OCI-LY1 (cell line): ENCODE results near the gene CNTN6.

Experiments
- H2AFZ ChIP-seq: fragments of 200-600 bp; sonication (generic), shearing (Covaris generic); 2 replicates; pipeline ENCODE4 v1.6.0; 2014; ENCODE audit warnings: antibody characterized with exemption, mild to moderate bottlenecking, low read length
- H3F3A ChIP-seq: fragments of 200-600 bp; sonication (generic), shearing (Covaris generic); 2 replicates; pipeline ENCODE4 v1.6.0; 2014; ENCODE audit warnings: mild to moderate bottlenecking, antibody characterized with exemption, low read length, moderate library complexity; ENCODE audit not compliant: insufficient read depth
- H3K27ac ChIP-seq: fragments of 200-600 bp; sonication (generic); 2 replicates; pipeline ENCODE4 v1.5.1; 2014; ENCODE audit warnings: low read length, mixed run types, mild to moderate bottlenecking, low read depth; ENCODE audit not compliant: poor library complexity, severe bottlenecking
- H3K27me3 ChIP-seq: fragments of 200-600 bp; sonication (generic); 2 replicates; pipeline ENCODE4 v1.6.0; 2014; ENCODE audit warnings: antibody characterized with exemption, mild to moderate bottlenecking, low read length, moderate library complexity; ENCODE audit not compliant: insufficient read depth
- H3K36me3 ChIP-seq: fragments of 200-600 bp; sonication (generic); 2 replicates; pipeline ENCODE4 v1.6.1; 2014; ENCODE audit warnings: mild to moderate bottlenecking, antibody characterized with exemption, low read length, moderate library complexity, mixed read lengths; ENCODE audit not compliant: insufficient read depth
- H3K4me1 ChIP-seq: fragments of 200-600 bp; sonication (generic); 2 replicates; pipeline ENCODE4 v1.5.1; 2014; ENCODE audit warnings: mild to moderate bottlenecking, low read length, moderate library complexity; ENCODE audit not compliant: insufficient read depth, severe bottlenecking
- H3K4me2 ChIP-seq: fragments of 200-600 bp; sonication (generic), shearing (Covaris generic); 2 replicates; pipeline ENCODE4 v1.6.1; 2014; ENCODE audit warnings: low read length
- H3K4me3 ChIP-seq: fragments of 200-600 bp; sonication (generic); 2 replicates; pipeline ENCODE4 v1.5.1; 2014; ENCODE audit warnings: low read length, low read depth, mild to moderate bottlenecking, mixed read lengths; ENCODE audit not compliant: poor library complexity, severe bottlenecking
- H3K79me2 ChIP-seq: fragments of 200-600 bp; shearing (Covaris generic); 2 replicates; pipeline ENCODE4 v1.6.1; 2016; ENCODE audit warnings: mixed run types, low read length, mixed read lengths; ENCODE audit not compliant: insufficient read depth
- H3K9ac ChIP-seq: fragments of 200-600 bp; sonication (generic), shearing (Covaris generic); 2 replicates; pipeline ENCODE4 v1.6.1; 2014; ENCODE audit warnings: mild to moderate bottlenecking, low read length, mixed read lengths
- H3K9me2 ChIP-seq: fragments of 200-600 bp; sonication (generic), shearing (Covaris generic); 2 replicates; pipeline ENCODE4 v1.6.1; 2014; ENCODE audit warnings: low read depth, mild to moderate bottlenecking, low read length, mixed read lengths
- H3K9me3 ChIP-seq: fragments of 200-600 bp; shearing (Covaris generic); 2 replicates; pipeline ENCODE4 v1.6.1; 2014; ENCODE audit warnings: low read length, mixed read lengths
- H4K20me1 ChIP-seq: fragments of 200-600 bp; sonication (generic), shearing (Covaris generic); 2 replicates; pipeline ENCODE4 v1.6.0; 2016; ENCODE audit warnings: mild to moderate bottlenecking, low read length; ENCODE audit not compliant: insufficient read depth
- EZH2 ChIP-seq: fragments of 200-600 bp; sonication (generic), shearing (Covaris generic); IDR thresholded peaks from 2 replicates; pipeline ENCODE4 v1.8.0; 2017; ENCODE audit warnings: borderline replicate concordance, mixed run types, mild to moderate bottlenecking, antibody characterized with exemption, low read length, moderate library complexity, mixed read lengths
- TF ChIP-seq, protein P1 (sequence below): fragments of 200-600 bp; sonication (generic), shearing (Covaris generic); IDR thresholded peaks from 2 replicates; pipeline ENCODE4 v1.5.1; 2017; ENCODE audit warnings: mild to moderate bottlenecking, antibody characterized with exemption, low read length, moderate library complexity, mixed read lengths

Gene CNTN6

DNA sequence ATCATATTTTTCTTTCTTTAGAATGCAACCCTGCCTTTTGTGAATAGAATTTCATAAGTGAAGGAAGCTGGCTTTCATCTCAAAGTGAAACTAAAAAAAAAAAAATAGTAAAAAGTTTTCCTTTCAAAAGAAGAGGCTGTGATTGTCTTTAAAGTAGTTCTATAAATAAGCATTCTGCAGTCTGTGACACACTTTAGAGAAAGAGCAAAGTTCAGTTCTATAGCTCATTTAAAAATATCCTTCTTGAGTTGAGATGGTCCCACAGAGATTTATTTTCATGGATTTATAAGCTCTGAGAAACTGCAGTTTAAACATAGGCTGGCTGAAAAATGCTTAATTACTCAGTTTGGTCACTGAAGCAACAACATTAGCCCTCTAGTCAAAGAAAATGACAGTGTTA is 36.1 kb upstream of the CNTN6 start:
- no peaks in the 10 kb centered on the region for H3K79me2 ChIP-seq
- no peak for TF ChIP-seq EZH2
- TF ChIP-seq, protein P1, sequence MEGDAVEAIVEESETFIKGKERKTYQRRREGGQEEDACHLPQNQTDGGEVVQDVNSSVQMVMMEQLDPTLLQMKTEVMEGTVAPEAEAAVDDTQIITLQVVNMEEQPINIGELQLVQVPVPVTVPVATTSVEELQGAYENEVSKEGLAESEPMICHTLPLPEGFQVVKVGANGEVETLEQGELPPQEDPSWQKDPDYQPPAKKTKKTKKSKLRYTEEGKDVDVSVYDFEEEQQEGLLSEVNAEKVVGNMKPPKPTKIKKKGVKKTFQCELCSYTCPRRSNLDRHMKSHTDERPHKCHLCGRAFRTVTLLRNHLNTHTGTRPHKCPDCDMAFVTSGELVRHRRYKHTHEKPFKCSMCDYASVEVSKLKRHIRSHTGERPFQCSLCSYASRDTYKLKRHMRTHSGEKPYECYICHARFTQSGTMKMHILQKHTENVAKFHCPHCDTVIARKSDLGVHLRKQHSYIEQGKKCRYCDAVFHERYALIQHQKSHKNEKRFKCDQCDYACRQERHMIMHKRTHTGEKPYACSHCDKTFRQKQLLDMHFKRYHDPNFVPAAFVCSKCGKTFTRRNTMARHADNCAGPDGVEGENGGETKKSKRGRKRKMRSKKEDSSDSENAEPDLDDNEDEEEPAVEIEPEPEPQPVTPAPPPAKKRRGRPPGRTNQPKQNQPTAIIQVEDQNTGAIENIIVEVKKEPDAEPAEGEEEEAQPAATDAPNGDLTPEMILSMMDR, result no peak
- H3F3A ChIP-seq, result no peaks in the 10 kb centered on the region
- no peaks in the 10 kb centered on the region for H3K9me2 ChIP-seq
- no peak overlapping the region for H3K4me3 ChIP-seq
- no peaks in the 10 kb centered on the region for H4K20me1 ChIP-seq
- no peak overlapping the region for H3K9ac ChIP-seq
- no peaks in the 10 kb centered on the region for H3K27me3 ChIP-seq
- no peaks in the 10 kb centered on the region for H3K4me1 ChIP-seq
- H3K4me2 ChIP-seq, result no peak overlapping the region
- H3K9me3 ChIP-seq, result no peaks in the 10 kb centered on the region
- no peak overlapping the region for H2AFZ ChIP-seq
- no peaks in the 10 kb centered on the region for H3K36me3 ChIP-seq
- no peak overlapping the region for H3K27ac ChIP-seq

DNA sequence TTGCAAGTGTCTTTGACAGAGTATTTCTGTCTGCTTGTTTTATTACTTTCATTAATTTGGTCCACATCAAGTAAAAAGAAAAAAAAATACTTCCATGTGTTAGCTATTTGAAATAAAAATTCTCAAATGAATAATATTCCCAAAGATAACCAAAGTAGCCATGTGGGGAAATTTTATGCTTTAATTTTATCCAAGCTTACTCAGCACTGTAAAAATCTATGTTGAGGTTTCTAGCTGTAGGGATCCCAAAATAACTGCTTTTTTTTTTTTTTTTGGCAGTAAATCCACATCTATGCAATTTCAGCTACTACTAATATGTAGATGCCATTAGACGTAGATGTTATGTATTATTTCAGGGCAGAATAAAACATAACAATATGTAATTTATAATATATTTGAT is 35.4 kb upstream of the CNTN6 start:
- no peaks in the 10 kb centered on the region for H3F3A ChIP-seq
- H3K36me3 ChIP-seq, result no peaks in the 10 kb centered on the region
- no peaks in the 10 kb centered on the region for H3K27me3 ChIP-seq
- H3K4me1 ChIP-seq, result no peaks in the 10 kb centered on the region
- H3K4me2 ChIP-seq, result no peak overlapping the region
- no peak overlapping the region for H2AFZ ChIP-seq
- no peaks in the 10 kb centered on the region for H4K20me1 ChIP-seq
- H3K9me3 ChIP-seq, result no peaks in the 10 kb centered on the region
- no peak overlapping the region for H3K9ac ChIP-seq
- no peaks in the 10 kb centered on the region for H3K79me2 ChIP-seq
- H3K4me3 ChIP-seq, result no peak overlapping the region
- no peak overlapping the region for H3K27ac ChIP-seq
- H3K9me2 ChIP-seq, result no peaks in the 10 kb centered on the region
- no peak for TF ChIP-seq EZH2
- TF ChIP-seq, protein P1, result no peak

DNA sequence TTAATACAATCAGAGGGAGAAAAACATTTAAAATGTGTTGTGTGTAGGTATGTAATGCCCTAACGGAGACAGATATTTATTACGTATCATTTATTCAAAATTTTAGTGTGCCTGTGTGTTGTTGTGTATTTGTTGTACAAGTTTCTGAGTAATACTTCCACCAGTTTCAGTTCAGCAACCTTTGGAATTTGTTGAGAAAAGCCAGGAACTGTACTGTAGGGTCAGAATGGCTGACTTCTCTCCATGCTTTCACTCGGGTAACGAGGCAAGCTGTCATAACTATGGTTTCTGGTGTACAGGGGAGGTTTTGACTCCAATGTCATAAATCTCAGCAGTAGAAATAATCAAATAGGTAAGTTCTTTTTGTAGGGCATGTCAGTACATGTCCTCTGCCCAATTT is 23.8 kb upstream of the CNTN6 start:
- Histone ChIP-seq H3F3A (no peaks in the 10 kb centered on the region), H3K79me2 (no peaks in the 10 kb centered on the region), H4K20me1 (no peaks in the 10 kb centered on the region), H3K4me1 (no peaks in the 10 kb centered on the region), H3K36me3 (no peaks in the 10 kb centered on the region), H3K4me2 (no peak overlapping the region), H2AFZ (no peak overlapping the region), H3K27me3 (no peaks in the 10 kb centered on the region), H3K9me2 (no peaks in the 10 kb centered on the region), H3K27ac (no peak overlapping the region), H3K9ac (no peak overlapping the region), H3K9me3 (no peaks in the 10 kb centered on the region), H3K4me3 (no peak overlapping the region)
- TF ChIP-seq, protein P1, result no peak
- no peak for TF ChIP-seq EZH2
